ENCODE results near the gene TRMU.

TRMU gene

GRCh38 chr22:46362934-46363515 is 27.5 kb downstream of the TRMU start:
- Histone ChIP-seq H3K4me3 (ENCODE audit: low read depth, low read length) (no peak overlapping the region), H3K4me1 (ENCODE audit: control insufficient read depth, insufficient read depth, low read length) (no peaks in the 10 kb centered on the region), H3K9ac (ENCODE audit: low read depth, low read length) (no peak overlapping the region), H3K9me3 (ENCODE audit: control insufficient read depth, insufficient read depth, low read length) (no peaks in the 10 kb centered on the region), H3K27me3 (ENCODE audit: control insufficient read depth, insufficient read depth, low read length) (no peaks in the 10 kb centered on the region), H3K36me3 (ENCODE audit: control insufficient read depth, insufficient read depth, low read length) (peaks cover 18% of the 10 kb centered on the region)

- H3K9ac ChIP-seq (ENCODE audit: low read depth, low read length): no peak overlapping the region
- H3K27me3 ChIP-seq (ENCODE audit: control insufficient read depth, insufficient read depth, low read length): no peaks in the 10 kb centered on the region
- no peaks in the 10 kb centered on the region for H3K4me1 ChIP-seq (ENCODE audit: control insufficient read depth, insufficient read depth, low read length)
- no peak overlapping the region for H3K4me3 ChIP-seq (ENCODE audit: low read depth, low read length)
- no peaks in the 10 kb centered on the region for H3K9me3 ChIP-seq (ENCODE audit: control insufficient read depth, insufficient read depth, low read length)
- peaks cover 11% of the 10 kb centered on the region for H3K36me3 ChIP-seq (ENCODE audit: control insufficient read depth, insufficient read depth, low read length)
Measured at GRCh38 chr22:46363611-46364321, 28.3 kb downstream of the TRMU start.

GRCh38 chr22:46364341-46365165 is 29.0 kb downstream of the TRMU start:
- Histone ChIP-seq H3K9me3 (ENCODE audit: control insufficient read depth, insufficient read depth, low read length) (no peaks in the 10 kb centered on the region), H3K9ac (ENCODE audit: low read depth, low read length) (no peak overlapping the region), H3K36me3 (ENCODE audit: control insufficient read depth, insufficient read depth, low read length) (peaks cover 6% of the 10 kb centered on the region), H3K4me3 (ENCODE audit: low read depth, low read length) (no peak overlapping the region), H3K27me3 (ENCODE audit: control insufficient read depth, insufficient read depth, low read length) (no peaks in the 10 kb centered on the region), H3K4me1 (ENCODE audit: control insufficient read depth, insufficient read depth, low read length) (no peaks in the 10 kb centered on the region)

GRCh38 chr22:46365166-46365624 is 29.7 kb downstream of the TRMU start:
- no peak overlapping the region for H3K4me3 ChIP-seq (ENCODE audit: low read depth, low read length)
- H3K4me1 ChIP-seq (ENCODE audit: control insufficient read depth, insufficient read depth, low read length): no peaks in the 10 kb centered on the region
- no peaks in the 10 kb centered on the region for H3K27me3 ChIP-seq (ENCODE audit: control insufficient read depth, insufficient read depth, low read length)
- no peaks in the 10 kb centered on the region for H3K9me3 ChIP-seq (ENCODE audit: control insufficient read depth, insufficient read depth, low read length)
- H3K36me3 ChIP-seq (ENCODE audit: control insufficient read depth, insufficient read depth, low read length): peaks cover 6% of the 10 kb centered on the region
- H3K9ac ChIP-seq (ENCODE audit: low read depth, low read length): no peak overlapping the region

- Histone ChIP-seq H3K27me3 (ENCODE audit: control insufficient read depth, insufficient read depth, low read length) (no peaks in the 10 kb centered on the region), H3K4me1 (ENCODE audit: control insufficient read depth, insufficient read depth, low read length) (no peaks in the 10 kb centered on the region), H3K9me3 (ENCODE audit: control insufficient read depth, insufficient read depth, low read length) (no peaks in the 10 kb centered on the region), H3K9ac (ENCODE audit: low read depth, low read length) (no peak overlapping the region), H3K36me3 (ENCODE audit: control insufficient read depth, insufficient read depth, low read length) (peaks cover 6% of the 10 kb centered on the region), H3K4me3 (ENCODE audit: low read depth, low read length) (no peak overlapping the region)
Measured at GRCh38 chr22:46366327-46366731, 30.8 kb downstream of the TRMU start.

GRCh38 chr22:46366801-46367706 is 31.5 kb downstream of the TRMU start:
- Histone ChIP-seq H3K36me3 (ENCODE audit: control insufficient read depth, insufficient read depth, low read length) (peaks cover 6% of the 10 kb centered on the region), H3K9ac (ENCODE audit: low read depth, low read length) (no peak overlapping the region), H3K27me3 (ENCODE audit: control insufficient read depth, insufficient read depth, low read length) (no peaks in the 10 kb centered on the region), H3K4me3 (ENCODE audit: low read depth, low read length) (no peak overlapping the region), H3K4me1 (ENCODE audit: control insufficient read depth, insufficient read depth, low read length) (no peaks in the 10 kb centered on the region), H3K9me3 (ENCODE audit: control insufficient read depth, insufficient read depth, low read length) (no peaks in the 10 kb centered on the region)

- Histone ChIP-seq H3K4me1 (ENCODE audit: control insufficient read depth, insufficient read depth, low read length) (no peaks in the 10 kb centered on the region), H3K9me3 (ENCODE audit: control insufficient read depth, insufficient read depth, low read length) (no peaks in the 10 kb centered on the region), H3K36me3 (ENCODE audit: control insufficient read depth, insufficient read depth, low read length) (peaks cover 6% of the 10 kb centered on the region), H3K4me3 (ENCODE audit: low read depth, low read length) (no peak overlapping the region), H3K27me3 (ENCODE audit: control insufficient read depth, insufficient read depth, low read length) (no peaks in the 10 kb centered on the region), H3K9ac (ENCODE audit: low read depth, low read length) (no peak overlapping the region)
Measured at GRCh38 chr22:46367707-46368191, 32.2 kb downstream of the TRMU start.

GRCh38 chr22:46368422-46368821 is 32.9 kb downstream of the TRMU start:
- Histone ChIP-seq H3K27me3 (ENCODE audit: control insufficient read depth, insufficient read depth, low read length) (no peaks in the 10 kb centered on the region), H3K4me3 (ENCODE audit: low read depth, low read length) (no peak overlapping the region), H3K9me3 (ENCODE audit: control insufficient read depth, insufficient read depth, low read length) (no peaks in the 10 kb centered on the region), H3K9ac (ENCODE audit: low read depth, low read length) (no peak overlapping the region), H3K36me3 (ENCODE audit: control insufficient read depth, insufficient read depth, low read length) (peaks cover 6% of the 10 kb centered on the region), H3K4me1 (ENCODE audit: control insufficient read depth, insufficient read depth, low read length) (no peaks in the 10 kb centered on the region)

GRCh38 chr22:46368871-46369715 is 33.6 kb downstream of the TRMU start:
- Histone ChIP-seq H3K36me3 (ENCODE audit: control insufficient read depth, insufficient read depth, low read length) (peaks cover 6% of the 10 kb centered on the region), H3K4me3 (ENCODE audit: low read depth, low read length) (no peak overlapping the region), H3K27me3 (ENCODE audit: control insufficient read depth, insufficient read depth, low read length) (no peaks in the 10 kb centered on the region), H3K4me1 (ENCODE audit: control insufficient read depth, insufficient read depth, low read length) (no peaks in the 10 kb centered on the region), H3K9me3 (ENCODE audit: control insufficient read depth, insufficient read depth, low read length) (no peaks in the 10 kb centered on the region), H3K9ac (ENCODE audit: low read depth, low read length) (no peak overlapping the region)

GRCh38 chr22:46369716-46370583 is 34.4 kb downstream of the TRMU start:
- Histone ChIP-seq H3K27me3 (ENCODE audit: control insufficient read depth, insufficient read depth, low read length) (no peaks in the 10 kb centered on the region), H3K4me1 (ENCODE audit: control insufficient read depth, insufficient read depth, low read length) (no peaks in the 10 kb centered on the region), H3K9me3 (ENCODE audit: control insufficient read depth, insufficient read depth, low read length) (no peaks in the 10 kb centered on the region), H3K36me3 (ENCODE audit: control insufficient read depth, insufficient read depth, low read length) (peaks cover 8% of the 10 kb centered on the region), H3K9ac (ENCODE audit: low read depth, low read length) (no peak overlapping the region), H3K4me3 (ENCODE audit: low read depth, low read length) (no peak overlapping the region)
